A673 (cell line): ENCODE measurements around the gene STK33. TPM values are rescaled to one million over a fixed set of nuclear protein-coding genes. Genes with fewer than 3 reads are reported as not detected.

Experiments
- BruUV-seq: library from RNA; stranded (reverse); fragments of 400-500 nt; replicated peaks from 2 replicates; lab custom pipeline; 2021; lab: Mats Ljungman, UMichigan
- CTCF ChIA-PET: fragments of 300-600 bp; sonication (Branson Sonifier 250); formaldehyde crosslinking; loops from one replicate; lab custom pipeline; 2022; ENCODE audit warnings: antibody characterized with exemption; lab: Charles Lee
- POLR2A ChIA-PET: fragments of 300-600 bp; sonication (Branson Sonifier 250); formaldehyde crosslinking; loops from one replicate; lab custom pipeline; 2022; ENCODE audit warnings: antibody characterized with exemption; ENCODE audit not compliant: low non-redundant PET; lab: Charles Lee
- DNase-seq: peaks from one replicate; pipeline ENCODE4 v3.0.0-alpha.2; 2015; ENCODE audit warnings: low spot score
- H3K27ac ChIP-seq: fragments of 200-600 bp; sonication (generic); 2 replicates; pipeline ENCODE4 v1.5.1; 2016; ENCODE audit warnings: mixed run types, low read depth, mild to moderate bottlenecking, mixed read lengths, antibody characterized with exemption, low read length; ENCODE audit not compliant: poor library complexity, severe bottlenecking
- H3K27me3 ChIP-seq: fragments of 200-600 bp; sonication (generic); replicated peaks from 2 replicates; pipeline ENCODE4 v1.6.1; 2017; ENCODE audit warnings: mixed run types, low read depth, mild to moderate bottlenecking, mixed read lengths, antibody characterized with exemption, low read length; ENCODE audit not compliant: insufficient read depth, poor library complexity
- H3K36me3 ChIP-seq: fragments of 200-600 bp; sonication (generic); 2 replicates; pipeline ENCODE4 v1.6.1; 2016; ENCODE audit warnings: mixed run types, mild to moderate bottlenecking, mixed read lengths, antibody characterized with exemption, low read length; ENCODE audit not compliant: insufficient read depth, poor library complexity, severe bottlenecking
- H3K4me1 ChIP-seq: fragments of 200-600 bp; sonication (generic); 2 replicates; pipeline ENCODE4 v1.6.1; 2017; ENCODE audit warnings: mixed run types, mild to moderate bottlenecking, mixed read lengths, antibody characterized with exemption, low read length; ENCODE audit not compliant: insufficient read depth, poor library complexity, severe bottlenecking
- H3K4me3 ChIP-seq: fragments of 200-600 bp; sonication (generic); 2 replicates; pipeline ENCODE4 v1.5.1; 2016; ENCODE audit warnings: low read depth, mixed run types, mild to moderate bottlenecking, mixed read lengths, low read length; ENCODE audit not compliant: poor library complexity, severe bottlenecking
- H3K9me3 ChIP-seq: fragments of 200-600 bp; sonication (generic); 2 replicates; pipeline ENCODE4 v1.6.1; 2016; ENCODE audit warnings: mixed run types, low read depth, mild to moderate bottlenecking, mixed read lengths, antibody characterized with exemption, low read length; ENCODE audit not compliant: poor library complexity, severe bottlenecking
- CTCF ChIP-seq: fragments of 300-800, 200-600 bp; sonication (generic); conservative IDR thresholded peaks from 2 replicates; pipeline ENCODE4 v1.5.1; 2017; ENCODE audit warnings: low read depth, mild to moderate bottlenecking, antibody characterized with exemption, low read length, moderate library complexity, mixed read lengths
- EZH2 ChIP-seq: fragments of 200-600 bp; sonication (generic); IDR thresholded peaks from 2 replicates; pipeline ENCODE4 v1.6.1; 2017; ENCODE audit warnings: borderline replicate concordance, low read depth, mild to moderate bottlenecking, mixed read lengths, antibody characterized with exemption, low read length; ENCODE audit not compliant: poor library complexity, severe bottlenecking
- intact Hi-C: fragments of 100-400 bp; cut with micrococcal nuclease; formaldehyde crosslinking; loops from one replicate; pipeline ENCODE4 v1.10.0; 2022; ENCODE audit not compliant: unreplicated experiment
- total RNA-seq: library from RNA; stranded (reverse); gene quantifications from 2 replicates; pipeline ENCODE4 v1.2.3, GENCODE V29; 2021

STK33 gene
- total RNA-seq, 1 experiment from 2014 or later = not detected

GRCh38 chr11:8584082-8584481, 9.9 kb downstream of the STK33 start:
- no peak for DNase-seq

GRCh38 chr11:8581300-8581699, 12.7 kb downstream of the STK33 start:
- DNase-seq = no peak
- no peak for TF ChIP-seq EZH2
- no peak for TF ChIP-seq CTCF
- intact Hi-C loops = no loop called here
- Histone ChIP-seq H3K4me3 (no peak overlapping the region), H3K27me3 (no peaks in the 10 kb centered on the region), H3K27ac (no peak overlapping the region), H3K4me1 (no peaks in the 10 kb centered on the region), H3K36me3 (no peaks in the 10 kb centered on the region), H3K9me3 (no peaks in the 10 kb centered on the region)
- CTCF ChIA-PET = no interaction called here
- POLR2A ChIA-PET = no interaction called here
- BruUV-seq = no TSS peak

More at GRCh38 chr11:8584082-8584481, 9.9 kb downstream of the STK33 start:
- Histone ChIP-seq H3K27me3 (peaks cover 10% of the 10 kb centered on the region), H3K4me1 (no peaks in the 10 kb centered on the region), H3K4me3 (no peak overlapping the region), H3K27ac (no peak overlapping the region), H3K9me3 (no peaks in the 10 kb centered on the region), H3K36me3 (no peaks in the 10 kb centered on the region)
- intact Hi-C loops = no loop called here
- CTCF ChIA-PET = no interaction called here
- POLR2A ChIA-PET = no interaction called here
- BruUV-seq = no TSS peak
- TF ChIP-seq CTCF (no peak), EZH2 (no peak)

- no TSS peak for BruUV-seq
- Histone ChIP-seq H3K27me3 (no peaks in the 10 kb centered on the region), H3K27ac (no peak overlapping the region), H3K36me3 (no peaks in the 10 kb centered on the region), H3K4me3 (no peak overlapping the region), H3K4me1 (no peaks in the 10 kb centered on the region), H3K9me3 (no peaks in the 10 kb centered on the region)
- no peak for TF ChIP-seq CTCF
- no peak for TF ChIP-seq EZH2
- intact Hi-C loops = loop anchor here (10.0 kb wide), 1 partner anchor 237 kb away; a partner anchor contains a TSS
- POLR2A ChIA-PET = no interaction called here
- DNase-seq = no peak
- CTCF ChIA-PET = no interaction called here
These were observed 16.0 kb downstream of the STK33 start for GRCh38 chr11:8577791-8578581.
